ENCODE results near the gene YWHAE. TPM values are rescaled to one million over a fixed set of nuclear protein-coding genes. Genes with fewer than 3 reads are reported as not detected.
A peak's percentile ranks its signal among the peaks of the same experiment; 100 is the strongest.
"Not testable (repeated sequence)": the region's sequence is repeated elsewhere in the genome, so short reads cannot be mapped to it uniquely, and the experiment has no call there.

The YWHAE gene
- total RNA-seq, 1 experiment from 2014 or later = 537 TPM

GRCh38 chr17:1354030-1354429, 46.0 kb downstream of the YWHAE start:
- in situ Hi-C loops (cut with HindIII; ENCODE audit: low pct_unique_long_range_greater_than_20kb, low sequenced_read_pairs) = no loop called here
- Histone ChIP-seq H3K9me3 (ENCODE audit: control insufficient read depth, insufficient read depth, low read depth, low read length) (no peaks in the 10 kb centered on the region), H3K27me3 (ENCODE audit: control insufficient read depth, insufficient read depth, low read length) (no peaks in the 10 kb centered on the region), H3K36me3 (ENCODE audit: control insufficient read depth, insufficient read depth, low read length) (peaks cover 14% of the 10 kb centered on the region; the same call in 1 of the 2 replicates), H3K27ac (ENCODE audit: low read length) (no peak overlapping the region), H3K4me1 (ENCODE audit: control insufficient read depth, insufficient read depth, low read length) (no peaks in the 10 kb centered on the region), H3K4me3 (ENCODE audit: low read depth in 2 of 2, low read length in 2 of 2) (no peak overlapping the region)
- intact Hi-C loops (cut with micrococcal nuclease; ENCODE audit: unreplicated experiment) = no loop called here
- TF ChIP-seq TCF7L2 (IDR thresholded peaks at IDR 0.05; ENCODE audit: low read depth, low read length) (no peak), SIN3A (IDR thresholded peaks at IDR 0.05; ENCODE audit: borderline replicate concordance, insufficient read depth, low read depth, low read length) (no peak), POLR2AphosphoS5 (IDR thresholded peaks at IDR 0.05; ENCODE audit: low read depth, low read length) (no peak)
- TF ChIP-seq, protein P1, sequence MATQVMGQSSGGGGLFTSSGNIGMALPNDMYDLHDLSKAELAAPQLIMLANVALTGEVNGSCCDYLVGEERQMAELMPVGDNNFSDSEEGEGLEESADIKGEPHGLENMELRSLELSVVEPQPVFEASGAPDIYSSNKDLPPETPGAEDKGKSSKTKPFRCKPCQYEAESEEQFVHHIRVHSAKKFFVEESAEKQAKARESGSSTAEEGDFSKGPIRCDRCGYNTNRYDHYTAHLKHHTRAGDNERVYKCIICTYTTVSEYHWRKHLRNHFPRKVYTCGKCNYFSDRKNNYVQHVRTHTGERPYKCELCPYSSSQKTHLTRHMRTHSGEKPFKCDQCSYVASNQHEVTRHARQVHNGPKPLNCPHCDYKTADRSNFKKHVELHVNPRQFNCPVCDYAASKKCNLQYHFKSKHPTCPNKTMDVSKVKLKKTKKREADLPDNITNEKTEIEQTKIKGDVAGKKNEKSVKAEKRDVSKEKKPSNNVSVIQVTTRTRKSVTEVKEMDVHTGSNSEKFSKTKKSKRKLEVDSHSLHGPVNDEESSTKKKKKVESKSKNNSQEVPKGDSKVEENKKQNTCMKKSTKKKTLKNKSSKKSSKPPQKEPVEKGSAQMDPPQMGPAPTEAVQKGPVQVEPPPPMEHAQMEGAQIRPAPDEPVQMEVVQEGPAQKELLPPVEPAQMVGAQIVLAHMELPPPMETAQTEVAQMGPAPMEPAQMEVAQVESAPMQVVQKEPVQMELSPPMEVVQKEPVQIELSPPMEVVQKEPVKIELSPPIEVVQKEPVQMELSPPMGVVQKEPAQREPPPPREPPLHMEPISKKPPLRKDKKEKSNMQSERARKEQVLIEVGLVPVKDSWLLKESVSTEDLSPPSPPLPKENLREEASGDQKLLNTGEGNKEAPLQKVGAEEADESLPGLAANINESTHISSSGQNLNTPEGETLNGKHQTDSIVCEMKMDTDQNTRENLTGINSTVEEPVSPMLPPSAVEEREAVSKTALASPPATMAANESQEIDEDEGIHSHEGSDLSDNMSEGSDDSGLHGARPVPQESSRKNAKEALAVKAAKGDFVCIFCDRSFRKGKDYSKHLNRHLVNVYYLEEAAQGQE (IDR thresholded peaks at IDR 0.05; ENCODE audit: insufficient read depth in 1 of 2, low read depth in 2 of 2, low read length in 1 of 2) = no peak
- TF ChIP-seq, protein P2, sequence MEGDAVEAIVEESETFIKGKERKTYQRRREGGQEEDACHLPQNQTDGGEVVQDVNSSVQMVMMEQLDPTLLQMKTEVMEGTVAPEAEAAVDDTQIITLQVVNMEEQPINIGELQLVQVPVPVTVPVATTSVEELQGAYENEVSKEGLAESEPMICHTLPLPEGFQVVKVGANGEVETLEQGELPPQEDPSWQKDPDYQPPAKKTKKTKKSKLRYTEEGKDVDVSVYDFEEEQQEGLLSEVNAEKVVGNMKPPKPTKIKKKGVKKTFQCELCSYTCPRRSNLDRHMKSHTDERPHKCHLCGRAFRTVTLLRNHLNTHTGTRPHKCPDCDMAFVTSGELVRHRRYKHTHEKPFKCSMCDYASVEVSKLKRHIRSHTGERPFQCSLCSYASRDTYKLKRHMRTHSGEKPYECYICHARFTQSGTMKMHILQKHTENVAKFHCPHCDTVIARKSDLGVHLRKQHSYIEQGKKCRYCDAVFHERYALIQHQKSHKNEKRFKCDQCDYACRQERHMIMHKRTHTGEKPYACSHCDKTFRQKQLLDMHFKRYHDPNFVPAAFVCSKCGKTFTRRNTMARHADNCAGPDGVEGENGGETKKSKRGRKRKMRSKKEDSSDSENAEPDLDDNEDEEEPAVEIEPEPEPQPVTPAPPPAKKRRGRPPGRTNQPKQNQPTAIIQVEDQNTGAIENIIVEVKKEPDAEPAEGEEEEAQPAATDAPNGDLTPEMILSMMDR (IDR thresholded peaks at IDR 0.05) = no peak
- BruUV-seq (replicated peaks) = TSS peak; percentile 56
- DNase-seq (ENCODE audit: low read depth, low spot score) (no peak), ATAC-seq (no peak)
- POLR2A ChIA-PET = no interaction called here
- CTCF ChIA-PET = no interaction called here

DNA sequence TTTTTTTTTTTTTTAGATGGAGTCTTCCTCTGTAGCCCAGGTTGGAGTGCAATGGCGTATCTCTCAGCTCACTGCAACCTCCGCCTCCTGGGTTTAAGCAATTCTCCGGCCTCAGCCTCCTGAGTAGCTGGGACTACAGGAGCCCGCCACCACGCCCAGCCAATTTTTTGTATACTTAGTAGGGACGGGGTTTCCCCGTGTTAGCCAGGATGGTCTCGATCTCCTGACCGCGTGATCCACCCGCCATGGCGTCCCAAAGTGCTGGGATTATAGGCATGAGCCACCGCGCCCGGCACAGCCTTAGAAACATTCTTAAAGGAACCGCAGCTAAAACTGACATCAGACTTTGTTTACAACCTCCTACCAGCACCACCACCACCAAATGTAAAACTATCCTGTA, 47.5 kb downstream of the YWHAE start:
- POLR2A ChIA-PET; H3K27me3 ChIP-seq (ENCODE audit: control insufficient read depth, insufficient read depth, low read length); H3K27ac ChIP-seq (ENCODE audit: low read length); intact Hi-C loops (cut with micrococcal nuclease; ENCODE audit: unreplicated experiment); ATAC-seq; BruUV-seq (replicated peaks); H3K9me3 ChIP-seq (ENCODE audit: control insufficient read depth, insufficient read depth, low read depth, low read length); CTCF ChIA-PET; in situ Hi-C loops (cut with HindIII; ENCODE audit: low pct_unique_long_range_greater_than_20kb, low sequenced_read_pairs); H3K4me1 ChIP-seq (ENCODE audit: control insufficient read depth, insufficient read depth, low read length); H3K4me3 ChIP-seq (ENCODE audit: low read depth in 2 of 2, low read length in 2 of 2); DNase-seq (ENCODE audit: low read depth, low spot score): not testable (repeated sequence)
- peaks cover 14% of the 10 kb centered on the region; the same call in 1 of the 2 replicates for H3K36me3 ChIP-seq (ENCODE audit: control insufficient read depth, insufficient read depth, low read length)

- H3K36me3 ChIP-seq (ENCODE audit: control insufficient read depth, insufficient read depth, low read length) = peaks cover 14% of the 10 kb centered on the region; the same call in 1 of the 2 replicates
- TSS peak; percentile 63 for BruUV-seq (replicated peaks)
- H3K4me1 ChIP-seq (ENCODE audit: control insufficient read depth, insufficient read depth, low read length) = peaks cover 3% of the 10 kb centered on the region; the same call in 1 of the 2 replicates
- CTCF ChIA-PET = no interaction called here
- no peak overlapping the region for H3K27ac ChIP-seq (ENCODE audit: low read length)
- intact Hi-C loops (cut with micrococcal nuclease; ENCODE audit: unreplicated experiment) = no loop called here
- H3K4me3 ChIP-seq (ENCODE audit: low read depth in 2 of 2, low read length in 2 of 2) = no peak overlapping the region
- ATAC-seq = no peak
- POLR2A ChIA-PET = no interaction called here
- TF ChIP-seq SIN3A (IDR thresholded peaks at IDR 0.05; ENCODE audit: borderline replicate concordance, insufficient read depth, low read depth, low read length) (no peak), POLR2AphosphoS5 (IDR thresholded peaks at IDR 0.05; ENCODE audit: low read depth, low read length) (no peak), TCF7L2 (IDR thresholded peaks at IDR 0.05; ENCODE audit: low read depth, low read length) (no peak)
- TF ChIP-seq, protein P1 (IDR thresholded peaks at IDR 0.05; ENCODE audit: insufficient read depth in 1 of 2, low read depth in 2 of 2, low read length in 1 of 2) = no peak
- TF ChIP-seq, protein P2 (IDR thresholded peaks at IDR 0.05) = no peak
- DNase-seq (ENCODE audit: low read depth, low spot score) = no peak
- no peaks in the 10 kb centered on the region for H3K9me3 ChIP-seq (ENCODE audit: control insufficient read depth, insufficient read depth, low read depth, low read length)
- in situ Hi-C loops (cut with HindIII; ENCODE audit: low pct_unique_long_range_greater_than_20kb, low sequenced_read_pairs) = no loop called here
- H3K27me3 ChIP-seq (ENCODE audit: control insufficient read depth, insufficient read depth, low read length) = no peaks in the 10 kb centered on the region
These were observed 48.1 kb downstream of the YWHAE start for GRCh38 chr17:1351971-1352370.

Data from Panc1 (cell line).